GM03348 (cell line): ENCODE data around the gene RFXANK.
"Not testable (repeated sequence)": the region's sequence is repeated elsewhere in the genome, so short reads cannot be mapped to it uniquely, and the experiment has no call there.

Source experiments
- DNase-seq: peaks from one replicate; pipeline ENCODE4 v3.0.0; 2012; ENCODE audit warnings: low spot score

RFXANK gene

GRCh38 chr19:19206938-19207337 lies 14.9 kb downstream of the RFXANK start:
- DNase-seq = no peak

- no peak for DNase-seq
Measured at GRCh38 chr19:19207637-19208572, 15.8 kb downstream of the RFXANK start.

GRCh38 chr19:19209372-19209771 lies 17.3 kb downstream of the RFXANK start:
- no peak for DNase-seq

- DNase-seq = no peak
Measured at GRCh38 chr19:19211499-19212420, 19.7 kb downstream of the RFXANK start, which contains the start of gene NCAN. Gene NCAN (plus strand): TSS chr19:19211958. CDS start chr19:19216954, 4,996 bp downstream.

- no peak for DNase-seq
Measured at GRCh38 chr19:19212916-19213315, 20.9 kb downstream of the RFXANK start.

- DNase-seq = no peak
Measured at GRCh38 chr19:19213426-19214158, 21.5 kb downstream of the RFXANK start.

GRCh38 chr19:19214159-19214490 lies 22.1 kb downstream of the RFXANK start:
- DNase-seq = no peak

GRCh38 chr19:19214892-19215291 lies 22.8 kb downstream of the RFXANK start:
- peak; percentile 66 for DNase-seq

- DNase-seq = no peak
Measured at GRCh38 chr19:19215792-19216191, 23.7 kb downstream of the RFXANK start.

GRCh38 chr19:19217099-19217498 lies 25.0 kb downstream of the RFXANK start:
- DNase-seq = no peak

GRCh38 chr19:19218911-19219310 lies 26.9 kb downstream of the RFXANK start:
- DNase-seq = no peak

- DNase-seq = not testable (repeated sequence)
Measured at GRCh38 chr19:19221000-19221399, 28.9 kb downstream of the RFXANK start.

- no peak for DNase-seq
Measured at GRCh38 chr19:19223060-19223459, 31.0 kb downstream of the RFXANK start.

GRCh38 chr19:19223636-19224035 lies 31.6 kb downstream of the RFXANK start:
- no peak for DNase-seq

- DNase-seq = no peak
Measured at GRCh38 chr19:19224150-19224851, 32.2 kb downstream of the RFXANK start.

- DNase-seq = peak; percentile 78
Measured at GRCh38 chr19:19224852-19225494, 32.9 kb downstream of the RFXANK start.

- DNase-seq = no peak
Measured at GRCh38 chr19:19226204-19226603, 34.1 kb downstream of the RFXANK start.

GRCh38 chr19:19226663-19227062 lies 34.6 kb downstream of the RFXANK start:
- DNase-seq = no peak

- DNase-seq = no peak
Measured at GRCh38 chr19:19227217-19227616, 35.2 kb downstream of the RFXANK start.

- DNase-seq = no peak
Measured at GRCh38 chr19:19229701-19230100, 37.6 kb downstream of the RFXANK start.

- DNase-seq = no peak
Measured at GRCh38 chr19:19230999-19231398, 38.9 kb downstream of the RFXANK start.
